NOMO-1 (cell line): Measurements from ENCODE around the gene GALNT2.

Experiments
- DNase-seq, 2 experiments: peaks; one replicate each; lab custom pipeline; 2025; ENCODE audit not compliant: unreplicated experiment in 2 of 2; lab: John Stamatoyannopoulos, UW

The GALNT2 gene

DNA sequence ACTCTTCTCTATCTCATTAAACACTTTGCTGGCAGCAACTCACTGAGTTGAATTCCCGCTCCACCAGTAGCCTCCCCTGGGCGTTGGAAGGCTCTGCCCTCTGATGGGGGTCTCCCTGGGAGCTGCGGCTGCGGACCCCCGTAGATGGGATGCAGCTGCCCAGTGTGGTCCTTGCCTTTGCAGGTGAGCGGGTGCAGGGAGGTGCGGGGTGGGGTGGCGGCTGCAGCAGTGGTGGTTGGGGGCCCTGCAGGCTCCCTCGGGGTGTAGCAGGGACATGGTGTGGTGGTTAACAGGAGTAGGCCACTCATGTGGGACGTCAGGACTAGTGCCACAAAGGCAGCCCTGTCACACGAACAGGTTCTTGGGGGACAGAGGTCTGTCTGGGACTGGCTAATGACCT lies 42.0 kb downstream of the GALNT2 start:
- DNase-seq, result no peak

- DNase-seq, result no peak
These were observed 43.0 kb downstream of the GALNT2 start for GRCh38 chr1:230109895-230110667.

- no peak for DNase-seq
These were observed 43.9 kb downstream of the GALNT2 start for GRCh38 chr1:230110971-230111370.

DNA sequence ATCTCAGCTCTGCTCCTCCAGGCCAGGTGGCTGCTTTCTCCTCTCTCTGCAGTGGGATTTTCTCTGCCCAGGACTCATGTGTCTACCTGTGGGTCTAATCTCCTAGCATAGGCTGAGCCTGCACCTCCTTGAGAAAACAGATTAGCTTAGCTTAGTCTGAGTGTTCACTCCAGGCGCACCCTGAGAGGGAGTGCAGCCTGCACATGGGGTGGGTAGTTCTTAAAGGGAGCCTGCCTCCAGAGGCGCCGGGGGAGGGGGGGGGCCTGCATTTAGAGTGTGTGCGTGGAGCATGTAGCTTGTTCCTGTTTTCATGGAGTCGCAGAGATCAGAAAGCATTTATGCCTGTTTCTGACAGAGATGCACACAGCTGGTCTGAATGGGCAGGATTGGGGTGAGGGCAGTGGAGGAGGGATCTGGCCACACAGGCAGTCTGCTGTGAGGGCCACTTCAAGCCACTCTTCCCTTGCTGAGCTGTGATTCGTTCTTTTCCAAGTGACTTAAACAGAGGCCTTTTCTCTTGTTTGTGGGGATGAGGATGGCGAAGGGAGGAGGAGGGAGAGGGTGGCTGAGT lies 45.2 kb downstream of the GALNT2 start:
- peak; percentile 8 to 25 for DNase-seq

GRCh38 chr1:230112782-230113181 lies 45.7 kb downstream of the GALNT2 start:
- no peak for DNase-seq

DNA sequence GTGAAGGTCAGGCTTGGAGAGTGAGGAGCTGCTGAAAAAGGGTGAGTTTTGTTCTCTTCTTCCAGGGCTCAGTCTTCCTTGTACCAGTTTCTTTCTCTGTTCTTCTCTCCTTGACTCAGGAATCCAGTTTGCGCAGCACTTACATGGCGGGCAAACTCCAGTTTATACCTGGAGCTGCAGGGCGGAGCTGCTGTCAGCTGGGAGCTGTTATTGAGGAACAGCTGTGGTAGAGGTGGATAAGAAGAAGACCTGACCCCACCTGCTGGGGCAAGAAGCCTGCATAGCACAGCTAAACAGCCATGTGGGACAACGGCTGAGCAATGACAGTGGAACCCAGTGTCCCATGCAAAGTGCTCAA lies 46.2 kb downstream of the GALNT2 start:
- no peak for DNase-seq

DNA sequence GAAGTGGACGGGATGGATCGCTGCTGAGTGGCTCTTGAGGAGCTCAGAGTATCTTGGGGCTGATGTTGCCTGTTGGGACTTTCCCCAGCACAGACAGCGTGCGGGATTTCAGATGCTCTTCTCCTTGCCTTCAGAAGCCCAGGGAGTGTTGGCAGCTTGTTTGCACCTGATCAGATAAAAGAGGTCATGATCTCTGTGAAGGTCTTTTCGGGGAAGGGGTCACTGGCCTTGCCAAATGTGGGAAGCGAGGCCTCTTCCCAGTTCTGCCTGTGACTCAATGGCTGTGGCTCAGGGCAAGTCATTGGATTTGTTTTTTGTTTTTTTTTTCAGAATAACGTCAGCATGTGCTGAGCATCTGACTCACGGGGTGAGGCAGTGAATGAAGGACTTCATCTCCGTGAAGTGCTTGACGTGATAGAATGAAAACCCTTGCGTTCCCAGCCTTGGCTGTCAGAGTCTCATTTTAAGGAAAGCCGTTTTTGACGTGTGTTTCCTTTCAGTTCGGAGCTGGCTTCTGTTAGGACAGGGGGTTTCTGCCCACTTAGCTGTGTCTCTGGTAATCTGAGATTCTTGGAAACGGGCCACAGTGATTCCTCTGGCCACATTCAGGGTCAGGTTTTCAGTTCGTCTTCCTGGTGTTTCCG lies 46.7 kb downstream of the GALNT2 start:
- no peak for DNase-seq

- no peak for DNase-seq
These were observed 47.2 kb downstream of the GALNT2 start for GRCh38 chr1:230114237-230114651.

DNA sequence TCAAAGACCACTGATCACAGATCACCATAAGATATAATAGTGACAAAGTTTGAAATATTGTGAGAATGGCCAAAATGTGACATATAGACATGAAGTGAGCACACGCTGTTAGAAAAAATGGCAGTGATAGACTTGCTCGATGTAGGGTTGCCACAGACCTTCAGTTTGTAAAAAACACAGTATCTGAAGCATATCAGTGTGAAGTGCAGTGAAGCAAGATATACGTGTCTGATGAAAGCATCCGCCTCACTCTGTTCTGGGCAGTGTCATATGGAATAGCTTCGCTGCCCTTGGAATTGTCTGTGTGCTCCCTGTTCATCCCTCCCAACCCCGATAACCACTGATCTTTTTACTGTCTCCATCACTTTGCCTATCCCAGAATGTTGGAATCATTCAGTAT lies 50.7 kb downstream of the GALNT2 start:
- no peak for DNase-seq

DNA sequence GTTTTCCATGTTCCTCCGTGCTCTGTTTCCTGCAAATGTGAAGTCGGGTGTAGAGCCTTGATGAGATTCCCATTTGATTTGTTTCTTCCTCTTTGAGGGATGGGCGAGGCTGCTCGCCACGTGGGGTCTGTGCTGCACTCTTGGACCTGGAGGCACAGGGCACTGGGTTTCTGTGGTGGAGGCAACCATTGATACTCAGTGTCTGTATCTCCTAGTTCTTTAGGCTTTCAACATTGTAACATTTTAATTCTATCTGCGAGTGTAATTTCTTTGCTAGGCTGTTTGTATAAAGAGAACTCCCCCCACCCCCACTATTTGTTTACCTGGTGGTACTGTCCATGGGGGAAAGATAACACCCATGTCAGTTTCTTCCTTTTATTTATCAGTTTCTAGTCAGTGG lies 52.3 kb downstream of the GALNT2 start:
- no peak for DNase-seq

- DNase-seq, result no peak
These were observed 53.4 kb downstream of the GALNT2 start for GRCh38 chr1:230120289-230120920.

DNA sequence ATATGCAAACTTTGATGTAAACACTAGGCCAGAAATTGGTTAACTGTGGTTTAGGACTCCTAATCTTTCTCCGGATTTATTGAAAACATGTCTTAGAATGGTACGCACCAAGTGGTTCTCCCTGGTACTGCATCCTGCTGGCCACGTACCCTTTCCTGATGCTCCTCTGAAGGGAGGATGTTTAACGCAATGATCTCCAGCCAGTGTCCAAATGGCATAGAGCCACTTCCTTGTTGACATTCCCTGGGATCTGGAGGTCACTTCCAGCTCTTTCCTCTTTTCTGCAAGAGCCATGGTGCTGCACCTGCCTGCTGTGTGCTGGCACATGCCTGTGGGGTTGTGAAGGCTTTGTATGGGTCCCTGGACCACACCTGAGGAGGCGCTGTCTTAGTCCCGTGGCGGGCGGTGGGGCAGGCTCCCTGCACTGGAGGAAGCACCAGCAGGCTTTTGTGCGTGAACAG lies 53.9 kb downstream of the GALNT2 start:
- DNase-seq, result no peak

GRCh38 chr1:230121950-230122349 lies 54.9 kb downstream of the GALNT2 start:
- DNase-seq, result no peak

DNA sequence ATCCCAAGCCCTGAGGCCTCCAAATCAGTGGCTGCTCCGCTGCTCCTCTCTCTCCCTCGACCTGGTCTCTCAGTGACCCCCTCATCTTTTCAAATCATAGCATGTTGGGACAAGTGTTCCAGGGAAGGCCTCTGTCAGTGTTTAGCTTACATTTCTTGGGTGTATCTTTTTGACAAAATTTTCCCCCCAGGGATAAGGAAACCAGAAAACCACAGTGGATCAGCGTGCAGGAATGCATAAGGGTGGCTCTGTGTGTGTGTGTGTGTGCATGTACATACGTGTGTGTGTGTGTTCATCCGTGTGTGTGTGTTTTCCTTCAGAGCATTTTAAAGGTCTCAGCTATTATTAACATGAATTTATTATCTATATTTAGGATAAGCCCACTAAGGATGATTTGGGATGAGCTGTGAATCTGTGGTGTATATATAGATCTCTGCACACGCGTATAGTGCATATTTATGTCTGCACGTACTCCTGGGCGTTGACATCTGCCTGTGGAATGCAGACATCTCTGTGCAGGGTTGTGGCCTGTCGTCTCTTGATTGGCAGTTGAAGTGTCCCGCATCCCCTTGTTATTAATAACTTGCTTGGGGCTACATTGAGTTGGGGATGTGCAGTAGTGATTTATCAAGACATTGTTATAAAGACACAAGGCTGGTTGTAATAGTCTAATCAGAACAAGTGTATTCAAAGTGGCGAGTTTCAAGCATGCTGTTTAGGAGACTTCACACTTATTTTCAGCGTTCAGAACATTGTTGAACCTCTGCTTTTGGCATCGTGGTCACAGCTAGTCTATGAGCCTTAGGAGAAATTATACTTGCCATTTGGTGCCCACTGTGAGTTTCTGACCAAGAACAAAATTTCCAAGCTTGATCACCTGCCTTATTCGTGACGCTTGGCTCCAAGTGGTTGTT lies 55.6 kb downstream of the GALNT2 start:
- DNase-seq, result no peak

GRCh38 chr1:230123280-230124185 lies 56.5 kb downstream of the GALNT2 start:
- DNase-seq, result no peak

DNA sequence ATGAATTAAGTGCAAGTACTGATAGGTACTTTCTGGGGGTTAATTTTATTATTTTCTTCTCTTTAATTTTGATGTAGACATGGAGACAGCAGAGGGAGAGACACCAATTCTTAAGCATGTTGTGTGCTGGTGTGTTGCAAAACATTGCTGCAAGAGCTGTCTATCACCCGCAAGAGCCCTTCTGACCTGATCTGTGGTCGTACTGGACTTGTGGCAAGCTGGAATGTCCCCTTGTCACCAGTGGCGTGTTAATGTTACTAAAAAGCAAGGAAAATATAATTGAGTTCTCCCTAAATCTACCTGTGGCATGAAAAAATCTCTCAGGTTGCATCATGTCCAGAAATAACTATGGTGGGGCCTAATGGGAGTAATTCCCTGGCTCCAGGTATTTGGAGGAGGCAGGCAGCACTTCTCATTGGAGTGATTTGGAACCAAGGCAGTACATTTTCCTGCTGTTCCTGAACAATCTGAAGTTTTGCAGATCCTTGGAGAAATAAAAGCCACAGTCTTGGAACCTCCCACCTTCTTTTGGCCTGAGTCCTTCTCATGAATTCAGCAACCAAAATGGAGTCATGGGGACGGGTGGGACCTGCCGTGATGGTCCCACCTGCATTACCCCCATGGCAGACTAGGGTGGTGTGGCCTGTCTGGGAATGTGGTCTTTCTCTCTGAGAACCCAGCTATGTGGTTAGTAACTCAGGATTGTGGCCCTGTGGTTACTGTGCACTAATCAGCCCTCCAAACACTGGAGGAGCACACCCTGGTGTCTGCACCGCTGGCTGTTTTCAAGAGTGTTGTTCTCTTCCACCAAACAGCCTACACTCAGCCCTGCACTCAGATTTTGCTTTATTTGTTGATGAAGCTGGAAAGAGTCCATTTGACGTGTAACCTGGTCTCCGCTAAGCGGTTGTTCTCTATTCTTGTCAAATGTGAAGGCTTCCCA lies 57.4 kb downstream of the GALNT2 start:
- DNase-seq, result no peak

DNA sequence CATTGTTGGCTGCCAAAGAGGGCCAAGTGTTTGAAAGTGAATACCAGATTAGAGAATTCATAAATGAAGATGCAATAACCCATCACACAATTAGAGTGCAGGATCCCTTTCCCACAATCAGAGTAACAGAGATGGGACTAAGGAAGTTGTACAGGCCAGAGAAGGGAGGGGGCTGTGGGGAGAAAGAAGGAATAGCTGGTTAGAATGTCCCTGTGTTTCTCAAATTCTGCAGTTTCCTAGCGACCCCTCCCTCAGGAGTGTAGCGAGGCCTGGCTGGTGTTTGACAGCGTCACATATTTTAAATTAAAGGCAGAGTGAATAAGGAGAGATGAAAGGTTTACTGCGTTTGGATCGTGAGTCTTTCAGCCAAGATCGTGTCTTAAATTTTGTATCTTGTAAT lies 58.1 kb downstream of the GALNT2 start:
- DNase-seq, result no peak
